Measurements from ENCODE around the gene CAMK1D. TPM values are rescaled to one million over a fixed set of nuclear protein-coding genes. Genes with fewer than 3 reads are reported as not detected.

Gene CAMK1D
- total RNA-seq, 4 donors from 2014 or later: 8.8 to 17.8 (median 13.9) TPM

DNA sequence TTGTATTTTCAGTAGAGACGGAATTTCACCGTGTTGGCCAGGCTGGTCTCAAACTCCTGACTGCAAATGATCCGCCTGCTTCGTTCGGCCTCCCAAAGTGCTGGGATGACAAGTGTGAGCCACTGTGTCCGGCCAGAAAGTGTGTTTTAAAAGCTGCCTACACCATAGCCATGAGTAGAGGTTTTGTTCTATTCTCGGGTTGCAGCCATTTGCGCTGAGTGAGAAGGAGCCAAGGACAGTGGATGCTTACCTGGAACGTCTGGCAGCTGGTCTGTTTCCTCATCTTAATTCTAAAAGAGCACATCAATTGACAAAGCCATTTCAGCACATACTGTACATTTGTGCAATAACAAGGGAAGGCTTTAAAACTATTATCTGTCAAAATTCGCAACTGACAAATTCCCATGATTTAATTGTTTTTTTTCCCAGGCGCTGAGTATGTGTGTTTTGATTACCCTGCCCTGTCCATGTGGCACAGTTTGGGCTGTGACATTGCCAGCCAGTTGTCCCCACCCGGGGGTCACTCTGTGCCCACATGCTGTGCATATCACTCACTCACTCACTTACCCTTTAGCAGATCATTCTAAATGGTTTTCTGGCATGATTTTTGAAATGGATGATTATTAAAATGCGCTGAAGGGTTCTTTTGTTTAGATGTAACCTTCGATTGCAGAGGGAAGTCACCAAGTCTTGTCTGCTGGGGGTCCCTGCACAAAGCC lies 400.6 kb downstream of the CAMK1D start:
- TF ChIP-seq, protein P1, sequence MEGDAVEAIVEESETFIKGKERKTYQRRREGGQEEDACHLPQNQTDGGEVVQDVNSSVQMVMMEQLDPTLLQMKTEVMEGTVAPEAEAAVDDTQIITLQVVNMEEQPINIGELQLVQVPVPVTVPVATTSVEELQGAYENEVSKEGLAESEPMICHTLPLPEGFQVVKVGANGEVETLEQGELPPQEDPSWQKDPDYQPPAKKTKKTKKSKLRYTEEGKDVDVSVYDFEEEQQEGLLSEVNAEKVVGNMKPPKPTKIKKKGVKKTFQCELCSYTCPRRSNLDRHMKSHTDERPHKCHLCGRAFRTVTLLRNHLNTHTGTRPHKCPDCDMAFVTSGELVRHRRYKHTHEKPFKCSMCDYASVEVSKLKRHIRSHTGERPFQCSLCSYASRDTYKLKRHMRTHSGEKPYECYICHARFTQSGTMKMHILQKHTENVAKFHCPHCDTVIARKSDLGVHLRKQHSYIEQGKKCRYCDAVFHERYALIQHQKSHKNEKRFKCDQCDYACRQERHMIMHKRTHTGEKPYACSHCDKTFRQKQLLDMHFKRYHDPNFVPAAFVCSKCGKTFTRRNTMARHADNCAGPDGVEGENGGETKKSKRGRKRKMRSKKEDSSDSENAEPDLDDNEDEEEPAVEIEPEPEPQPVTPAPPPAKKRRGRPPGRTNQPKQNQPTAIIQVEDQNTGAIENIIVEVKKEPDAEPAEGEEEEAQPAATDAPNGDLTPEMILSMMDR (IDR thresholded peaks at IDR 0.05; ENCODE audit: low read depth): no peak

DNA sequence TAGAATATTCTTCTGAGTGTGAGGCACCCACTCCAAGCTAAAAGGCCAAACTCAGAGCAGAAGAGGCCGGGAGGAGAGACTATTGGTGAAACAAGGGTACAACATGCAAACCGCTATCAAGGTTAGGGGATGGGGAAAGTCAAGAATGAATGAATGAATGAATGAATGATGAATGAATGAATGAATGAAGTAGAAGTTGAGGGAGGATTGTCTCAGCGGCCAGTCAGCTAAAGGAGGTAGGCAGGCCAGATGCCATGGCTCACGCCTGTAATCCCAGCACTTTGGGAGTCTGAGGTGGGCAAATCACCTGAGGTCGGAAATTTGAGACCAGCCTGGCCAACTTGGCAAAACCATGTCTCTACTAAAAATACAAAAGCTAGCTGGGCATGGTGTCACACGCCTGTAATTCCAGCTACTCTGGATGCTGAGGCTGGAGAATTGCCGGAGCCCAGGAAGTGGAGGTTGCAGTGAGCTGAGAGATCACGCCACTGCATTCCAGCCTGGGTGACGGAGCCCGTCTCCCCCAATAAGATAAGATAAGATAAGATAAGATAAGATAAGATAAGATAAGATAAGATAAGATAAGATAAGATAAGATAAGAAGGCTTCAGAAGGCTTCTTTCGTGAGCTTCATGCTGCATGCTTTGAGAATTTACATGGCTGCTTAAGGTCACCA lies 401.3 kb downstream of the CAMK1D start:
- TF ChIP-seq, protein P1 (IDR thresholded peaks at IDR 0.05; ENCODE audit: low read depth): no peak

DNA sequence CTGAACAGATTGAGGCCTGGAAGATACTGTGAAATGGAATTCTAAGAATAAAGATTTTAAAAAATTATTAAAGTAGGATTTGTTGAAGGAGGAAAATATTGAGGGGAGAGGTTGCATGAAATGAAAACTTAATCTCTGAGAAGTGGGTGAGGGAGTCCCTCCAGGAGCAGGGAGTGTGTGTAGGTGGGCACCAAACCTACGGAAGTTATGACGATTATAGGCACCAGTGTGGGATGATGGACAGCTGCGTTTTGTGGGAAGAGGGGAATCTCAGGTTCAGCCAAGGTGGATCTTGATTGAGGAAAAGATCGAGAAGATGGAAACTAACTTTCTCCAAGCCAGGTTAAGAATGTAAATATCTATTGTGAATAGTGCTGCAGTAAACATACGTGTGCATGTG lies 405.7 kb downstream of the CAMK1D start:
- TF ChIP-seq, protein P1 (IDR thresholded peaks at IDR 0.05; ENCODE audit: low read depth): no peak

DNA sequence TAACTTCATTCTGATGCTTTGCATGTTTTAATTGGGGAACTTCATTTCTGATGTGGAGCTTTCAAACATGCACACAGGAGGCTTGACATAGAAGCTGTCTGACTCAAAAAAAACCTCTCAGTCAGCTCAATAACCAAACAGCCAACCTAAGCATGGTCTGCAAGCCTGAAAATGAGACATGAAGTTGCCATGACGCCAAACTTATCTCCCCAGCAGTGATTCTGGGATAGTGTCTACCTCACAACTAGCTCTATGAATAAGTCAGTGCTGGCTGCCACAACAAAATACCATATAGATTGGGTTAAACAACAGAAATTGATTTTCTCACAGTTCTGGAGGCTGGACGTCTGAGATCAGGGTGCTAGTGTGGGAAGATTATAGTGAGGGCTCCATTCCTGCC lies 408.0 kb downstream of the CAMK1D start:
- TF ChIP-seq, protein P1 (IDR thresholded peaks at IDR 0.05; ENCODE audit: low read depth): no peak

DNA sequence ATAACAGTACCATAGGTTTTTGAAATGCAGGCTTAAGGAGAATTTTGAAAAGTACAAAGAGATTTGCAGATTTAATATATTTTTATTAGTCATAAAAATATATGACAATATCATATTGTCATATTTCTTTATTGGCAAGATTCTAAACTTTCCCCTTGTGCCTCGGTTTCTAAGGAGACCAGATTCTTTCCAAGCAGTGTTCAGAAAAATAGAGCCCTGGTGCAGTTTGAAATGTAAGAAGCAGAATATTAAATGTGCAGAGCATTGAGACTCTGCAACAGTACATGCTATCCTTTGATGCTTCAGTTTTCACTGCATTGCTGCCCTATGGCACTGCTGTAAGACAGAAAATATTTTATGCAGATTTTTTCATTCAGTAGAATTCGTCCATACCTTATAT lies 408.9 kb downstream of the CAMK1D start:
- TF ChIP-seq, protein P1 (IDR thresholded peaks at IDR 0.05; ENCODE audit: low read depth): no peak

DNA sequence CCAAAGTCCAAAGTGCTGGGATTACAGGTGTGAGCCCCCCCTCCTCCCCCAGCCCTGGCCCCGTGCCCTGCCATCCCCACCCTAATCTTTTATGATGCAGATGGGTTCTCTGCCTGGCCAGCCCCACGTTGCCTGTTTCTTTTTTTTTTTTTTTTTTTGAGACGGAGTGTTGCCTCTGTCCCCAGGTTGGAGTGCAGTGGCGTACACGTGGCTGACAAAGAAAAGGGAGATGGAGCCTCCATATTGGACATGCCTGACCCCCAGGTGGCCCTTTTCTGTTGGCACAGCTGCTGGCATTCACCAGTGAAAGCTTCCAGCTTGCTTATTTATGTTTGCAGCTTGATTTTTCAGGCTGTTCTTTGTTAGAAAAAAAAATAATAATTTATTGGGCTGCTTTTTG lies 416.9 kb downstream of the CAMK1D start:
- TF ChIP-seq, protein P1 (IDR thresholded peaks at IDR 0.05; ENCODE audit: low read depth): no peak
